T-helper 2 cell treated with Interferon-gamma antibody and Interleukin-4, amounts not matched to agents 100 ng/mL and 5 ng/mL, for 36 hours (primary cell): Measurements from ENCODE around the gene HPX. TPM values are rescaled to one million over a fixed set of nuclear protein-coding genes. Genes with fewer than 3 reads are reported as not detected.

Source experiments
- intact Hi-C: fragments of 100-400 bp; cut with micrococcal nuclease; formaldehyde crosslinking; loops from one replicate; pipeline ENCODE4 v1.15.1; 2023
- total RNA-seq: library from RNA; stranded (reverse); gene quantifications from 2 replicates; pipeline ENCODE4 v1.2.3, GENCODE V29; 2022

The HPX gene
- total RNA-seq, 1 donor from 2014 or later, result 0.18 TPM

GRCh38 chr11:6418557-6419008 is 22.2 kb downstream of the HPX start:
- intact Hi-C loops, result loop anchor here (1.0 to 2.0 kb wide), 4 partner anchors 16 to 63 kb away; partner anchors contain the start of genes ARFIP2, SMPD1 and TIMM10B

GRCh38 chr11:6417907-6418556 is 22.8 kb downstream of the HPX start:
- intact Hi-C loops, result loop anchor here (2.0 kb wide), 1 partner anchor 25 kb away; no protein-coding TSS in a partner anchor

GRCh38 chr11:6415797-6416196 is 25.0 kb downstream of the HPX start:
- intact Hi-C loops, result no loop called here

GRCh38 chr11:6414874-6415328 is 25.9 kb downstream of the HPX start:
- intact Hi-C loops, result loop anchor here (1.0 to 5.0 kb wide), 2 partner anchors 25 to 38 kb away; partner anchors contain the start of gene SMPD1

GRCh38 chr11:6413791-6414201 is 27.0 kb downstream of the HPX start:
- intact Hi-C loops, result loop anchor here (1.0 to 5.0 kb wide), 2 partner anchors 23 to 36 kb away; partner anchors contain the start of gene SMPD1

GRCh38 chr11:6411594-6412031 is 29.2 kb downstream of the HPX start:
- intact Hi-C loops, result loop anchor here (5.0 kb wide), 1 partner anchor 34 kb away; no protein-coding TSS in a partner anchor

GRCh38 chr11:6410695-6411430 is 29.9 kb downstream of the HPX start:
- intact Hi-C loops, result loop anchor here (5.0 kb wide), 1 partner anchor 34 kb away; no protein-coding TSS in a partner anchor

GRCh38 chr11:6406370-6406769 is 34.4 kb downstream of the HPX start:
- intact Hi-C loops, result no loop called here

- intact Hi-C loops, result no loop called here
These were observed 34.9 kb downstream of the HPX start for GRCh38 chr11:6405846-6406245.

- intact Hi-C loops, result no loop called here
These were observed 35.6 kb downstream of the HPX start for GRCh38 chr11:6405052-6405667.

GRCh38 chr11:6404342-6405051 is 36.3 kb downstream of the HPX start:
- intact Hi-C loops, result no loop called here

- intact Hi-C loops, result no loop called here
These were observed 37.2 kb downstream of the HPX start for GRCh38 chr11:6403539-6403938.

- intact Hi-C loops, result loop anchor here (1.0 kb wide), 4 partner anchors 12 to 41 kb away; partner anchors contain the start of genes APBB1 and SMPD1
These were observed 38.2 kb downstream of the HPX start for GRCh38 chr11:6402561-6402981.

- intact Hi-C loops, result loop anchor here (1.0 kb wide), 4 partner anchors 12 to 41 kb away; partner anchors contain the start of genes APBB1 and SMPD1
These were observed 38.7 kb downstream of the HPX start for GRCh38 chr11:6402061-6402470.

- intact Hi-C loops, result no loop called here
These were observed 39.3 kb downstream of the HPX start for GRCh38 chr11:6401464-6401863.

- intact Hi-C loops, result no loop called here
These were observed 40.1 kb downstream of the HPX start for GRCh38 chr11:6400431-6401345.

GRCh38 chr11:6397636-6398035 is 43.2 kb downstream of the HPX start:
- intact Hi-C loops, result no loop called here

- intact Hi-C loops, result no loop called here
These were observed 43.6 kb downstream of the HPX start for GRCh38 chr11:6397156-6397555.

GRCh38 chr11:6395470-6396060 is 45.2 kb downstream of the HPX start:
- intact Hi-C loops, result no loop called here
